A673 (cell line): ENCODE data around the gene UVRAG.

Experiments used
- CTCF ChIP-seq: fragments of 300-800, 200-600 bp; sonication (generic); conservative IDR thresholded peaks from 2 replicates; pipeline ENCODE4 v1.5.1; 2017; ENCODE audit warnings: low read depth, mild to moderate bottlenecking, antibody characterized with exemption, low read length, moderate library complexity, mixed read lengths
- EZH2 ChIP-seq: fragments of 200-600 bp; sonication (generic); IDR thresholded peaks from 2 replicates; pipeline ENCODE4 v1.6.1; 2017; ENCODE audit warnings: borderline replicate concordance, low read depth, mild to moderate bottlenecking, mixed read lengths, antibody characterized with exemption, low read length; ENCODE audit not compliant: poor library complexity, severe bottlenecking

GRCh38 chr11:75814677-75815344 is at the start of gene UVRAG:
- TF ChIP-seq CTCF (no peak), EZH2 (no peak)
